Forelimb muscle (tissue), 1 donor: ENCODE results near the gene ATP23. TPM values are rescaled to one million over a fixed set of nuclear protein-coding genes. Genes with fewer than 3 reads are reported as not detected.

Experiments used
- DNase-seq: peaks from one replicate; pipeline ENCODE4 v3.0.0-alpha.2; 2013; ENCODE audit warnings: low read depth
- polyA plus RNA-seq: library from polyadenylated mRNA; unstranded; fragments of 120-200 nt; gene quantifications from one replicate; pipeline ENCODE4 v1.2.1, GENCODE V29; 2013; ENCODE audit not compliant: insufficient read length

Gene ATP23
- polyA plus RNA-seq, 1 donor = 5.3 TPM

DNA sequence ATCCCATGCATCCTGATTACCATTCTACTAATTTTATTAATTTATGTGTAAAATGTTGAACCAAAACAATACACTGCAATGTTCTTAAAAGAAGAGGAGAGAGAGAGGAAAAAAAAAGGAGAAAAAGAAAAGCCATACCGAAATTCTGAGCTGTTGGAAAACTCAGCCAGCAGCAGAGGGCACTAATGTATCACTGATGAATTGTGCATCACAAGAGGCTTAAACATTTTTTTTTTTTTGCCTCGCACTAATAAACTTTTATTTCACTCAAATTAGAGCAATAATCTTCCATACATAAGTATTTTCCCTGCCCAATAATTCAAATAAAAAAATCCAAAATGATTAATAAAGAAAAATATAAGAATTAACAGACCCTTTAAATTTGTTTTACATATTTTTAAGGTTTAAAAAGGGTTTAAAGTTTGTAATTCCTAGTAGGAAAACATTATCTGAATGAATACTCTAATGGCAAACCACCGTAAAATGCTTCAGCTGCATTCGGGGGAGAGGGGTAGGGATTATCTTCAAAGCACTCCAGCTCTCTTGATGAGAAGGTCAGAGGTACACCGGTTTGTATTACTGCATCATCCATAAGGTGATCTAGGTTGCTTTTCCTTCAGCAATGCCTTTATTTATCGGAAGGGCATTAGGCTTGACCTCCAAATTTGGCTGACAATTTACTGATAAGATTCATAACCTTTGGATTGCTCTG, 41.9 kb downstream of the ATP23 start:
- peak; percentile 48 for DNase-seq

- DNase-seq = no peak
These were observed 42.6 kb downstream of the ATP23 start for GRCh38 chr12:57983858-57984505.

DNA sequence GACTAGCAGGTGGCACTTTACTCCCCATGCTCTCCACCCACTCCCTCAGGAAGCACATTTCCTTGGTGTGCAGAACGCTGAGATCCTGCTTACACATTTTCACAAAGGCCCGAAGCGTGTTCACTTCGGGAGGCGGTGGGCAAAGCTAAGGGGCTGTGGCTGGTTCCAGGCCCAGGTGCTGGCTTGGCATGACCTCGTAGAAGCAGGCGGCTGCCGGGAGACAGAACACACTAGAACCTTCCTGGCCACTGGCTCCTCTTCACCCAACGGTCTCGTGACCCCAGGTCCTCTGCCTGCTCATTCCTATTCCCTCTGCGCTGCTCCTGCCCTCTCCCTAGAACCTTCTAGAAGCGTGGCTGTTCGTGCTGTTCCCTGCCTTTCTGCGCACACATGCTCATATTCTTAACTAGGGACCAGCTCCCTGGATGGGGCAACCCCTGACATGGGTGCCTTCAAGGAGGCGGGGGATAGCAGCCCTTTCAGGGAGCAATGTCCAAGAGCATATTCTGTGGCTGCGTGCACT, 43.3 kb downstream of the ATP23 start:
- DNase-seq = no peak

DNA sequence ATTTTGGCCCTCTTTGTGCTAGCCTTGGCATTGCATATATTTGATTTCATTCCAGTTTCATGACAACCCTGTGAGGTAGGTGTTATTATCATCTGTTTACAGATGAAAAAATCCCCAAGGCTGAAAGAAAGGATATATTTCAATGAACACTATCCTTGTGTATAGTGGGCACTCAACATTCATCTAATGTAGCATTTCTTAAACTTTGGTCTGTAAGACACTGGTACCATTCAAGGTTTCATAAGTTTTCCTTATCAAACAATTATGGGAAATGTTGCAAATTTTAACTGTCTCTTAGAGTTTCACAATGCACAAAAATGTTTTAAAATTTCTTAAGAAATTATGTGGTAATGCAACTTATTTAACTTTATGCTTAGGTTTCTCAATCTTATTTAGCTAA, 44.3 kb downstream of the ATP23 start:
- no peak for DNase-seq

- DNase-seq = no peak
These were observed 48.5 kb downstream of the ATP23 start for GRCh38 chr12:57989838-57990237.

GRCh38 chr12:57990241-57990883, 49.0 kb downstream of the ATP23 start:
- no peak for DNase-seq

- DNase-seq = no peak
These were observed 50.6 kb downstream of the ATP23 start for GRCh38 chr12:57992001-57992400.

GRCh38 chr12:57993030-57993429, 51.7 kb downstream of the ATP23 start:
- no peak for DNase-seq

GRCh38 chr12:57993834-57994233, 52.5 kb downstream of the ATP23 start:
- DNase-seq = no peak

DNA sequence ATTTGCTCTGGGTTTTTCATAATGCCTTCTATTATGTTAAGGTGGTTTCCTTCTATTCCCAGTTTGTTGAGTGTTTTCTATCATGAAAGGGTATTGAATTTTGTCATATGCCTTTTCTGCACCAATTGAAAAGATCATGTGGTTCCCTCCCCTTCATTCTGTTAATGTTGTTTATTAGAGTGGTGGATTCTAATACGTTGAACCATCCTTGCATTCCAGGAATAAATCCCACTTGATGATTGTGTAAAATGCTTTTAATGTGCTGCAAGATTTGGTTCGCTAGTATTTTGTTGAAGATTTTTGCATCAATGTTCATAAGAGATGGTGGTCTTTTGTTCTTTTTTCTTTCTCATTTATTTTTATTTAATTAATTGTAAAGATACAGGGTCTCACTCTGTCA, 55.2 kb downstream of the ATP23 start:
- no peak for DNase-seq

GRCh38 chr12:57998251-57998650, 56.9 kb downstream of the ATP23 start:
- no peak for DNase-seq

GRCh38 chr12:58000499-58000898, 59.1 kb downstream of the ATP23 start:
- no peak for DNase-seq

DNA sequence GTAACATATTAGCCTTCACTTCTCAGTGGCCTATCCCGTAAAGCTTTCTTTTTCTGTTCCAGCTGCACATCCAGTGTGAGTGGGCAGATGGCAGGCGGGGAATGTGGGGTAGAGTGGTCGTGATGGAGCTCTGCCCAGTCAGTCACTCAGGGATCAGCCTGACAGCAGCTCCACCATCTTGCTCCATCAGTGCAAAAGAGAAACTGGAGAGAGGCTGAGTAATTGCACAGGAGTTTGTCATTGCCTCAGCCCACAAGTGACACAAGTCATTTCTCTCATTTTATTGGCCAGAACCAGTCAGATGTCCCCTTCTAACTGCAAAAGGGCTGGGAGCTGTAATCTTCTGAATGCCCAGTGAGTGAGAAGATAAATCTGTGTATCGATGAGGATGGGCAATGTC, 66.5 kb downstream of the ATP23 start:
- no peak for DNase-seq

- no peak for DNase-seq
These were observed 67.3 kb downstream of the ATP23 start for GRCh38 chr12:58008634-58009033.

Other genes with a start within 250 kb of the ATP23 start
- gene OS9, start 247.4 kb upstream of the ATP23 start, polyA plus RNA-seq = 107 TPM
- gene AGAP2, start 202.8 kb upstream of the ATP23 start, polyA plus RNA-seq = 8.2 TPM
- 40.9 TPM for gene TSPAN31, start 196.5 kb upstream of the ATP23 start, polyA plus RNA-seq
- 134 TPM for gene CDK4, start 189.3 kb upstream of the ATP23 start, polyA plus RNA-seq
- gene MARCHF9, start 186.5 kb upstream of the ATP23 start, polyA plus RNA-seq = 8.3 TPM
- gene CYP27B1, start 174.5 kb upstream of the ATP23 start, polyA plus RNA-seq = 0.86 TPM
- 24.4 TPM for gene METTL1, start 169.5 kb upstream of the ATP23 start, polyA plus RNA-seq
- gene EEF1AKMT3, start 169.0 kb upstream of the ATP23 start, polyA plus RNA-seq = 6.9 TPM
- 30.0 TPM for gene TSFM, start 158.8 kb upstream of the ATP23 start, polyA plus RNA-seq
- 24.6 TPM for gene AVIL, start 122.8 kb upstream of the ATP23 start, polyA plus RNA-seq
- 195 TPM for gene CTDSP2, start 94.8 kb upstream of the ATP23 start, polyA plus RNA-seq